Activated naive CD8-positive, alpha-beta T cell treated with anti-CD3 and anti-CD28 coated beads, Interleukin-2, amount 50 U/mL, for 16 hours (primary cell): ENCODE data around the gene PUM1.
"Not testable (repeated sequence)": the region's sequence is repeated elsewhere in the genome, so short reads cannot be mapped to it uniquely, and the experiment has no call there.

Source experiments
- DNase-seq: peaks from one replicate; pipeline ENCODE4 v3.0.0-alpha.2; 2020; ENCODE audit warnings: low read depth, low spot score

PUM1 gene

DNA sequence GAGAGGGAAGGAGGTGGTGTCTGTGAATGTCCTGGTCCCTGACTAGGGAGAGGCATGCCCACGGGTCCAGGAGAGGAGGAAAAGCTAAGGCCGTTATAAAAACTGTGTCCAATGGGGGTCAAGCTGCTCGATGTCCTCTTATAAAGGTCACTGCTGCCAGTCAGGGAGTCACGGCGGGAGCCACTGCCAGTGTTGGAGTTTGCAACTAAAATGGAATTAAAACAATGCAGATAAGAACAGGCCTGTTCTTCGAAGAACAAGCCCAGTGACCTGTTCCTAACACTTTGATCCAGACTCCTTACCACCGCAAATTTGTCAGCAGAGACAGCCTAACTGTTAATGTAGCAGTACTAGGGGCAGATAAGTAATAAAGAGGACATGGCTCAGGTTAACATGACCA is 100.8 kb downstream of the PUM1 start:
- DNase-seq, result no peak

DNA sequence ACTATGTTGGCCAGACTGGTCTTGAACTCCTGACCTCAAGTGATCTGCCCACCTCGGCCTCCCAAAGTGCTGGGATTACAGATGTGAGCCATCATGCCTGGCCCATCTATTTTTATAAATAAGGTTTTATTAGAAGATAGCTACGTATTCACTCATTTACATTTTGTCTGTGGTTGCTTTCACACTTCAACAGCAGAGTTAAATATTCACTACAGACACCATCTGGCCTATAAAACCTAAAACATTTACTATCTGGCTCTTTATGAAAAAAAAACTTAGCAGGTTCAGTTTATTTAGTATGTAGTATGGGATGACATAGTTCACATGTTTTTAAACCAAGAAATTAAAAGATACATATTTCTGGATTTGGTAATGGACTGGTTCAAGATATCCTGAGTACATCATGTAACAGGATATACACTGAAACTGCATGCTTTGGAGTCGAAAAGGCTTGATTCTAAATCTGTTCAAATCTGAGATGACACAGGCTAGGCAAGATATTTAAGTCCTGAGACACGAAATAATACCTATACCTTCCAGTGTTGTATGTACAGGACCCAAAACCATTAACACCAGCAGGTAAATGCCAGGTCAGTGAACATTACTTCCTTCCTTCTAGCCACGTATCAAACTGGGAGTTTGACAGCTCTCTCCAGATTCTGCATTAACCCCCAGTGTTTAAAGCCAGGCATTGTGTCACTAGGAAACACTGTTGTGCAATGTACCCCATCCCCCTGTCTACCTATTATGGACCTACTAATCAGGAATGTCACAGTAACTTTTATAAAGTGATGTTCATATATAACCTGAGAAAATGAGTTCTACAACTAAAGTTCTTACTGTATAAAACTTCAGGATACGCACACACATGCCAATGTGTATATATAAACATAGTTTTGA is 102.7 kb downstream of the PUM1 start:
- no peak for DNase-seq

GRCh38 chr1:30957560-30958222 is 107.8 kb downstream of the PUM1 start:
- DNase-seq, result no peak

DNA sequence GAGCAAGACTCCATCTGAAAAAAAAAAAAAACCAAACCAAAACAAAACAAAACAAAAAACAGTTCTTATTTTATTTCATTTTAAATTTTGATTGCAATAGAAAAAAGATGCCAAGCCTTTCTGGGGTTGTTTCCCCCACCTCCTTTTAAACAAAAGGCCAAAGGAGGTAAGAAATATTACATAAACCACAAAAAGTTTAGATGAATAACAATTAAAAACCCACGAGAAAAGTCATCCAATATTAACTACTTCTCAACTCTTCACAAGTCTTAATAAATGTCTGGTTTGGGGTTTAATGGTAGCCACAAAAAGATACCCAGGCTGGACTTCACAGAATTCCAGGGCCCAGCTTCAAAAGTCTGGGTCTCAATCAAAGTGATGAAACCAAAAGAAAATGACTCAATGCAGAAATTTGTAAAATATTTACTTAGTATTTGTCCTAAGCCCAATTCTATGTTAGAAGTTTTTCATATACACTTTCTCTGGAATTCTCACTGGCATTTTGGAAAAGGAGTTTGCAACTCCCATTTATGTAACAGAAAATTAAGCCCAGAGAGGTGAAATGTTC is 110.0 kb downstream of the PUM1 start:
- no peak for DNase-seq

- DNase-seq, result no peak
These were observed 111.8 kb downstream of the PUM1 start for GRCh38 chr1:30953685-30954084.

GRCh38 chr1:30952098-30952497 is 113.4 kb downstream of the PUM1 start:
- no peak for DNase-seq

- DNase-seq, result no peak
These were observed 114.8 kb downstream of the PUM1 start for GRCh38 chr1:30950700-30951099.

DNA sequence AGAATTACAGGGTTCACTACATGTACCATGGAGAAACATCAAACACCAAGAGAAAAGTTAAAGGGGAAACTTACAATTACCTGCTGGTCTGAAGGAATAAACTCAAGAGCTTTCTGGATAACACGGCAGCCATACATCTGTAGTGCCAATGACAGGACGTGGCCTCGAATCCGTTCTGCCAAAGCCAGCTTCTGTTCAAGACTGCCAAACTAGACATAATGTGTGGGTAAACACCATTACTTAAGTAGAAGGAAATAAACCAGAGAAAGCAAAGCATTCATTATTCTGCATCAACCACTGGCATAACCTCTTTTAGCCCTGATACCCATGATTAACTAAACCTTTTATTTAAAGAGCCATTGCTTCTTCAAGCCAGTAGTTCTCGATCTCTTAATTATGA is 115.5 kb downstream of the PUM1 start:
- no peak for DNase-seq

DNA sequence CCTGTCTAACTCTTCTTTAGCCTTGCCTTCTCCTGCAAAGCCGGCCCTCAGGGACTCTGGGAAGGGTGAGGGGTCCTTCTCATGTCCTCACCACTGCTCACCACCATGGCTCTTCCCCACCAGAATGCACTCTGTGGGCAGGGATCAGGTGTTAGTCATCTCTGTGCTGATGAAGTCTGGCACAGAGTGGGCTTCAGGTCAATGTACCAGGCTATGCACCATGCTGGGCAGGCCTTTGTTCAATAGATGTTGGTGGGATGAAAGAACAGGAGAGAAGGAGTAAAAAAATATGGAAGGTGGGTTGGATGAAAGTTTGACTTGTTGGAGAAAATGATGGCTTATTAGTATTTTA is 116.1 kb downstream of the PUM1 start:
- not testable (repeated sequence) for DNase-seq

GRCh38 chr1:30948813-30949486 is 116.6 kb downstream of the PUM1 start:
- DNase-seq, result not testable (repeated sequence)

DNA sequence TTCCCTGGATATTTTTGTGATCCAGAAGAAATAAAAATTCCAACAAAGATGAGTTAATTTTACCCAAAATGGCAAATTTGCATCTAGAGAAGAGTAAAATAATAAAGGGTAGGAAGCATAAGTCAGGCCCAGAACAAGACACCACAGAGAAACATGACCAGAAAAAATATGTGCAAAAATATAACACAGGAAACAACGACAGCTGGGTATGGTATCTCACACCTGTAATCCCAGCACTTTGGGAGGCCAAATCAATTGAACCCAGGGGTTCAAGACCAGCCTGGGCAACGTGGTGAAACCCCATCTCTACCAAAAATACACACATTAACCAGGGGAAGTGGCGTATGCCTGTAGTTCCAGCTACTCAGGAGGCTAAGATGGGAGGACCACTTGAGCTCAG is 117.2 kb downstream of the PUM1 start:
- DNase-seq, result no peak

DNA sequence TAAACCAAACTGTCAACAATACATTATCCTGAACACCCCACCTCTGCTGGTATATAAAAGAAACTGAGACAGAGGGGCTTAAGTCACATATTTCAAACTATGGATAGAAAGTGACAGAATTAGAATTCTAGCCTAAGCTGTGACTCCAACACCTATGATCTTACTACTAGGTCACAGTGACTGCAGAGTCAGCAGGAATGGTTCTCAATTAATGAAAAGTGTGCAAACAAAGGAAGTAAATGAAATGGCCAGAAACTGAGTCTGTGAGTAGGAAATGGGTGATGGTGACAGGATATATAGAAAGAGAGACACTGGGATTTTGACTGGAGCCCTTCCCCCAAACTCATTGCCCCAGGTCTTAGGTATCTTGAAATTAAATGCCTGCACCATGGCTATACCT is 118.3 kb downstream of the PUM1 start:
- no peak for DNase-seq

DNA sequence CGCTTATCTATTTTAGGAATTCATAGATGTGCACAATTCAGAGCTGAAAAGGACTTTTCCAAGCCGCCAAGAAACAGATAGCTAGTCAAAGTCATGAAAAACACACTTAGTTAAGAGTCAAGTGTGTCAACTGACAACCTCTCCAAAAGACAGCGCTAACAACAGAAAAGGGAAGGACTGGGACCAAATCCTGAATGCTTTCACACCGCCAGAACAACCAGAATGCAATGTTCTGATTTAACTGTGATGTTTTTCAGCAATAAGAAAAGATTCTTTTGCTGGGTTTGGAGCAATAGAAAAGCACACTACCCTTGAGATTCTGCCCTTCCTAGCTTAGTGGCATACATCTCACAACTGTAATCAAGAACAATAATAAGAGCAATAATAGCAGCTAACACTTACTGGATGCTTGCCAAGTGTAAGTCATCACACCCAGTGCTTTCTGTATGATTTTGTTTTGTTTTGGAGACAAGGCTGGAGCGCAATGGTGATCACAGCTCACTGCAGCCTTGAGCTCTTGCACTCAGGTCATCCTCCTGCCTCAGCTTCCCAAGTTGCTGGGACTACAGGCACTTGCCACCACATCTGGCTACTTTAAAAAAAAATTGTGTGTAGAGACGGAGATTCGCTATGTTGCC is 123.1 kb downstream of the PUM1 start:
- DNase-seq, result no peak

DNA sequence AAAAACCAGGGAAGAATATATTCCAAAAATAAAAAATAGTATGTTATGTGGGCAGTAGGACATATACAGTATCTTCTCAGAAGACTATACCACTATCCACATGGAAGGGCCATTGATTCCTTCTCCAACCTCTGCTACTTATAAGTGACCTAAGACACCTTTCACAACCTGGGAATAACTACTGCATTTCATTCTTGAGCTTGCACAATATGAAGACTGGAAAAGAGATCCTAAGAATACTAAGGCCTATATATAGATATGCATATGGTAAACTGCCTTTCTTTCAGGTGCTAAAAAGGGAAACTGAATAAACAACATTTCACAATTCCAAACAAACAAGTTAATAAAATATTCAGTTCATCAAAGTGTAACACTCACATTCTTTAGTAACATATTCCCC is 125.0 kb downstream of the PUM1 start:
- no peak for DNase-seq

GRCh38 chr1:30936541-30937171 is 128.9 kb downstream of the PUM1 start:
- DNase-seq, result no peak

DNA sequence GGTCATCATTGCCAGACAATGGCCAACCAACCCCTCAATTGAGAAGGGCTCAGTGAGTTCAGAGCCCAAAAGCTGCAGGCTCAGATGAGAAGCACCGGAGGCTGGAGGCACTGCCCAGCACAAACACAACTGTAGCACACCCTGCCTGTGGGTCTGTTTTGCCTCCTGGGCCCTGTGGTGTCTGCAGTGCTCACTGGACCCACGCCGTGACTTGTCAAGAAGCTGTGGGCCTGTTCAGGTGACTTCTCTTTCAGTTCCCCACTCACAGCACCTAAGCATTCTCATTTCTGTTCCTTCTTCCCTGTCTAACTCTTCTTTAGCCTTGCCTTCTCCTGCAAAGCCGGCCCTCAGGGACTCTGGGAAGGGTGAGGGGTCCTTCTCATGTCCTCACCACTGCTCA is 129.8 kb downstream of the PUM1 start:
- not testable (repeated sequence) for DNase-seq

GRCh38 chr1:30934613-30935012 is 130.9 kb downstream of the PUM1 start:
- DNase-seq, result no peak

GRCh38 chr1:30933874-30934252 is 131.7 kb downstream of the PUM1 start:
- no peak for DNase-seq

DNA sequence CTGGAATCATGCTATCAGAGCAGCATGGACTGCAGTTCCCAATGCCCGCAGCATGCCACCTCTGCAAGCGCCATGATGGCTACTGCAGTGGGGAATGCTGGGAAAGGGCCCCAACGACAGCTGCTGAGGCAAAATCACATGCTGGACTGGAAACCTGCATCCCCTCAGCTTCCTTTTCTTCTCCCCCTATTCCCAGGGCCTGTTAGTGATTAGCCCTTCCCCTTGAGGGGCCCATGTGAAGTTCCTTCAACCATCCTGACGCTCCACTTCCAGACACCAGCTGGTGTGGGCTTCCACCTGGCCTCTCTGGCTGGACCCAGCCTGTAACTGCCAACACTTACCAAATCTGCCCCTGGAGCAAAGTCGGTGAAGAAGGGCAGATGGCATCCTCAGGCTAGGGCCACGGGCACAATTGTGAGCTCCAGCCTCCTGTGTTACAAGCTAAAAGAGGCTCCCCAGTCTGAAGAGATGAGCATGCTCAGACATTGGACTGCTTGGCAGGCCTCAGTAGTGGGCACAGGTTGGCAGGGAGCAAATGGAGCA is 134.8 kb downstream of the PUM1 start:
- DNase-seq, result no peak

- DNase-seq, result no peak
These were observed 135.5 kb downstream of the PUM1 start for GRCh38 chr1:30929944-30930525.
